HG03354 (cell line): ENCODE data around the gene KRTAP10-9.
"Not testable (repeated sequence)": the region's sequence is repeated elsewhere in the genome, so short reads cannot be mapped to it uniquely, and the experiment has no call there.

ENCODE experiments used
- ATAC-seq: cut with Tn5 transposase; IDR thresholded peaks from one replicate; pipeline ENCODE4 v1.9.1; 2021; ENCODE audit warnings: mild to moderate bottlenecking; ENCODE audit not compliant: unreplicated experiment, poor library complexity, severe bottlenecking

KRTAP10-9 gene

DNA sequence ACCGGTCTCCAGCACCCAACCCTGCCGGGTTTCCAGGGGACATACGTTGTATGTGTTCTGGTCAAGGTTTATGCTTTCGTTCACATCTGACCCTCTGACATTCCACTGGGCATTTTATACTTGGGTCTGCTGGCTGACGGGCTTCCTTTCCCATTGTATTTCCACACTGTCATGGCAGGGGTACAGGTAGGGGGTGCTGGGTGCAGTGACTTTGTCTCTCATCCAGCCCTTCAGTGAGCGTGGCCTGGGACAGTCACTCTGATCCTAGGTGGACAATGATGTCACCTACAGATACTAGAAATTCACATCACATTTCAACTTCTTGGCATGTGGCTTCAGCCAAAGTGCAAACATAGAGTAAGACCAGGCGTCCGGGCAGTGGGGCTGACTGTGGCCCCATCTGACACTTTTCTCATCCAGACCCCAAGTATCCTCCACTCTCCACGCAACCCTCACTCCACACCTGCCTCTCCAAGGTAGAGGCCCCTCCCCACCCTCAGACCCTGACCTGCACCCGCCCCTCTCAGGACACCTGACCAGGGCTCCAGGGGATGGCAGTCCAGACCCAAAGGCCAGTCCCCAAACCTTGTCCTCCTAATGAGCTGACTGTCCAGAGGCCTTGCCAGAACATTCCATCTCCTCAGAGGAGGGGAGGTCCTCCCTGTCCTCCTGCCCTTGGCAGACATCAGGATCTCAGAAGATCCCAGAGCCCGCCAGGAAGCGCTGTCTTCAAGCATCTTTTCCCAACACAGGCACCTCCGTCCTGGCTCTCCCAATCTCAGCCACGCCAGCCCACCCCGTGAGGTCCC lies 9.5 kb downstream of the KRTAP10-9 start:
- no peak for ATAC-seq

DNA sequence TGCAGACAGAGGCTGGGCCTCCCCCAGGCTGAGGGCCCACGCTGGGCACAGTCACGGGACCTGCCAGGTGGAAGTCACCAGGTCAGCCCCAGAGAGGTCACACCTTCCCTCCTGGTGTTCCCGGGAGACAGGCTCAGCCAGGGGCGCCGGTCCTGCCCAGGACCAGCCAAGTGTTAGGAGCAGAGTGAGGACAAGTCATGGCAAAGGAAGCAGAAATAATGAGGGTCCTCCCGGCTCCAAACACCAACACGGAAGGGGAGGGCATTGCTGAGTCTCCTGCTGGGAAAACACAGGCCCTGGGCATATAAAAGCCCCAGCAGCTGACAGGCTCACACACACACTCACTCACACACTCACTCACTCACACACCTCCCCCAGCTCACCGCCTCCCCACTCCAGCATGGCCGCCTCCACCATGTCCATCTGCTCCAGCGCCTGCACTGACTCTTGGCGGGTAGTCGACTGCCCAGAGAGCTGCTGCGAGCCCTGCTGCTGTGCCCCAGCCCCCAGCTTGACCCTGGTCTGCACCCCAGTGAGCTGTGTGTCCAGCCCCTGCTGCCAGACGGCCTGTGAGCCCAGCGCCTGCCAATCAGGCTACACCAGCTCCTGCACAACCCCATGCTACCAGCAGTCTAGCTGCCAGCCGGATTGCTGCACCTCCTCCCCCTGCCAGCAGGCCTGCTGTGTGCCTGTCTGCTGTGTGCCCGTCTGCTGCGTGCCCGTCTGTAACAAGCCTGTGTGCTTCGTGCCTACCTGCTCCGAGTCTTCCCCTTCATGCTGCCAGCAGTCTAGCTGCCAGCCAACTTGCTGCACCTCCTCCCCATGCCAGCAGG lies 10.3 kb downstream of the KRTAP10-9 start, which contains the start of gene KRTAP10-10:
Gene KRTAP10-10 (plus strand): TSS at position 339 of the 833 bp plus-strand sequence. CDS start 62 bp downstream, at position 401.
- ATAC-seq = no peak

DNA sequence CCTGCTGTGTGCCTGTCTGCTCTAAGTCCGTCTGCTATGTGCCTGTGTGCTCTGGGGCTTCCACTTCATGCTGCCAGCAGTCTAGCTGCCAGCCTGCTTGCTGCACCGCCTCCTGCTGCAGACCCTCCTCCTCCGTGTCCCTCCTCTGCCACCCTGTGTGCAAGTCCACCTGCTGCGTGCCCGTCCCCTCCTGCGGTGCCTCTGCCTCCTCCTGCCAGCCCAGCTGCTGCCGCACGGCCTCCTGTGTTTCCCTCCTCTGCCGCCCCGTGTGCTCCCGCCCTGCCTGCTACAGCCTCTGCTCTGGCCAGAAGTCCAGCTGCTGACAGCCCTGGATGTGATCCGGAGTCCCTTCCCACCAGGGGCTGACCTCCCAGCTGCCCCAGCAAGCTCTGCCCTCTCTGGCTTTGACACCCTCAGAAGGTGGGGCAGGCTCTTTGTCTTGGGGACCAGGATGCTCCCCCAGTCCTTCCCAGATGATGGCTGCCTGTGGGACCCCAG lies 11.0 kb downstream of the KRTAP10-9 start:
- not testable (repeated sequence) for ATAC-seq

DNA sequence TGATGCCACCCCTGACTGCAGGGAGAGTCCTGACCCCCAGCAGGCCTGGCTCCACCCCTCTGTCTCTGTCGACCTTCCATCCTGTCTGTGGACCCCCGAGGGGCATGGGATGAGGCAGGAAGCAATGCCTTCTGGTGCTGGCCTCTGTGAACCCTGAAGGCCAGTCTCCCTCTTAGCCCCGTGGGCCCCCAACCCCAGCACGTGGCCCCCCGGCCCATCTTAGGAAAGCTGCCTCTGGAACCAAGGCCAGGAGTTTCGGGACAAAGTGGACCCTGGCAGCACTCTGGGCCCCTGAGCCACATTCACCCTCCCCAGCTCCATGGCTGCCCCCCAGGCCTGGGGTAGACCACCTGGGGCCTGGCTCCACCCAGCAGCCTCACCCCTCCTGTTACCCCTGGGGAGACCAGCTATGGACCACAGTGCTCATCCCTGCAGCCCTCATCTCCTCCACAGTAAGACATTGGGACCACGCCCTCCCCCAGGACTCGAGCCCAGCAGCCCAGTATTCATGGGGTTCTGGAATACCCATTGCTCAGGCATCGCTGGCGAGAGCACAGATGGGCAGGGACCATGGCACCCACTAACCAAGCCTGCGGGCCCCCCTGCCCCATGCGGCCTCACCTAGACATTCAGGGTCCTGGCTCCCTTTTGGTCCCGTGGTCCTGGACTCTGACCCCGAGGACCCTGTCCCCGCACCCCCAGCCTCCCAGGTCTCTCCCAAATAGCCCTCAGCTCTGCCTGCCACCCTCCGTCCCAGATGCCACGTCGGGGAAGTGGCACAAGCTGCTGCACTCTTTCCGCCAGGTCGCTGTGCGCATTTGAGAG lies 11.8 kb downstream of the KRTAP10-9 start:
- ATAC-seq = not testable (repeated sequence)

DNA sequence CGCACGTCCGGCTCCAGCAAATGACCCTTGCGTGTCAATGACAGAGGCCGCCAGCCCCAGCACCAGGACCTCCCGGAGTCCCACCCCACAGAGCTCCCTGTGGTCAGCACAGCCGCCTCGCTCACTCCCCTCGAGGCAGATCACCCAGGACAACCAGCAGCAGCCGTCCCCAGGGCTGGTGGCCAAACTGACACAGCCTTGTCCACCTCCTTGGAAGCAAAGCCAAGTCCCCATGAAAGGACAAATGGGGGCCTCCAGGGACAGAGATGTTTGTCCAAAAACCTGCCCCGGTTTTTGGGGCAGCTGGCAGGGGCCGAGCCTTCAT lies 12.4 kb downstream of the KRTAP10-9 start:
- no peak for ATAC-seq

DNA sequence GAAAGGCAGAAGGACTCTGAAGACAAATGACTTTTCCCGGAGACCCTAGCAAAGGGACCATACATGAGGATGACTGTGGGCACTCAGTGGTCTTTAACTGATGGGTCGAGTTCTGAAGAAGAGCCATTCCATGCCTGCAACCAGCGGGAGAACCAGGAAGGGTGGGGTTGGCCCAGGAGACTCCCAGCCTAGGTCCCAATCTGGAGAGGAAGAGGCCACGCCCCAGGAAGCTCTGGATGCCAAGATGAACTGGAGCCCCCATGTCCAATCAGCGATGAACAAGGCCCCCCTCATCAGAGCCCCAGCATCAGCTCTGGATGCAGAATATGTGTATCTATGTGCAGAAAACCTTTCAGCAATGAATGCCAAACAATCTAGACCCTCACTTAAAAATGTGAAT lies 13.9 kb downstream of the KRTAP10-9 start:
- no peak for ATAC-seq

DNA sequence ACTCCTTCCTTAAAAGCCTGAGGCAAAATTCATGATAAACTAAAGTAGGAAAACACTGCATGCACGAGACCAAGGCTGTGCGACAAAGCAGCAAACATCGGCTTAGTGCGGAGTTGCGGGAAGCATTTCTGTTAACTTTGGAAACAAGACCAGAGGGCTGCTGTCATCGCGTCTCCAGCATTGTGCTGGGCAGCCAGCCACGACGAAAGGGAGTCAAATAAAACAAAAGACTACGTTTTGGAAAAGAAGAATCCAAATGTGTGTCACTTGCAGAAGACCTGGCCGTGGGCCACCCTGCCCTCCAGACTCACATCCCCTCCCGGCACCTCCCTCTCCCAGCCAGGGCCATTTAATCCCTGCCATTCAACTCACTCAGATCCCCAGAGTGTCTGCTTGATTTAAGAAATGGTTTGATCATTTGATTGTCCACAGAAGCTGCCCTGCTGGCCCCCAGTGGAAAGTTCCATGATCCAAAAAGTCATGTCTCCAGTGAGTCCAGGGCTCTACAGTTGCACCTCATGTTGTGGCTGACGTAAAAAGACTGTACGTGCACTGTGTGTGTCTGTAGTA lies 16.9 kb downstream of the KRTAP10-9 start:
- ATAC-seq = no peak

DNA sequence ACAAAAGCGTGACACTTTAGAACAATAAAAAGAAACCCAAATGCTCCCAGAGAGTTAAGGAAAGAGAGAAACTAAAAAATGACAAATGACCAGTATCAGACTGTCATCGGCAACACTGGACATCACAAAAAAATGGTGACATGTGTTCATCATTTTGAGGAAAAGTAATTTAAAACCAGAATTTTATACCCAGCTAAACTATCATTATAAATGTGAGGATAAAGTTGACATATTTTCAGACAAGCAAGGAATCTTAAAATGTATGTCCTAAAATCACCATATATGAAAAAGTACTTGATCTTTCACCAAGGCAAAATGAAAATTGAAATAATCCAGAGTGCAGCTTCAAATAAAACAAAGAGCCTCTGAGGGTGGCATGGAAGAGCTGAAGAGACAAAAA lies 18.0 kb downstream of the KRTAP10-9 start:
- ATAC-seq = no peak

DNA sequence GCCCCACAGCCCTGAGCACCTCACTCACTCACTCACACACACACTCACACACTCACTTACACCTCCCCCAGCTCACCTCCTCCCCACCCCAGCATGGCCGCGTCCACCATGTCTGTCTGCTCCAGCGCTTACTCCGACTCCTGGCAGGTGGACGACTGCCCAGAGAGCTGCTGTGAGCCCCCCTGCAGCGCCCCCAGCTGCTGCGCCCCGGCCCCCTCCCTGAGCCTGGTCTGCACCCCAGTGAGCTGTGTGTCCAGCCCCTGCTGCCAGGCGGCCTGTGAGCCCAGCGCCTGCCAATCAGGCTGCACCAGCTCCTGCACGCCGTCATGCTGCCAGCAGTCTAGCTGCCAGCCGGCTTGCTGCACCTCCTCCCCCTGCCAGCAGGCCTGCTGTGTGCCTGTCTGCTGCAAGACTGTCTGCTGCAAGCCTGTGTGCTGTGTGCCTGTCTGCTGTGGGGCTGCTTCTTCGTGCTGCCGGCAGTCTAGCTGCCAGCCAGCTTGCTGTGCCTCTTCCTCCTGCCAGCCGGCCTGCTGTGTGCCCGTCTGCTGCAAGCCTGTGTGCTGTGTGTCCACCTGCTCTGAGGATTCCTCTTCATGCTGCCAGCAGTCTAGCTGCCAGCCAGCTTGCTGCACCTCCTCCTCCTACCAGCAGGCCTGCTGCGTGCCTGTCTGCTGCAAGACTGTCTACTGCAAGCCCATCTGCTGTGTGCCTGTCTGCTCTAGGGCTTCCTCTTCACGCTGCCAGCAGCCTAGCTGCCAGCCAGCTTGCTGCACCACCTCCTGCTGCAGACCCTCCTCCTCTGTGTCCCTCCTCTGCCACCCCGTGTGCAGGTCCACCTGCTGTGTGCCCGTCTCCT lies 19.7 kb downstream of the KRTAP10-9 start, which contains the start of gene KRTAP10-11:
Gene KRTAP10-11 (plus strand): TSS at position 49 of the 856 bp plus-strand sequence. CDS start 45 bp downstream, at position 94.
- not testable (repeated sequence) for ATAC-seq

DNA sequence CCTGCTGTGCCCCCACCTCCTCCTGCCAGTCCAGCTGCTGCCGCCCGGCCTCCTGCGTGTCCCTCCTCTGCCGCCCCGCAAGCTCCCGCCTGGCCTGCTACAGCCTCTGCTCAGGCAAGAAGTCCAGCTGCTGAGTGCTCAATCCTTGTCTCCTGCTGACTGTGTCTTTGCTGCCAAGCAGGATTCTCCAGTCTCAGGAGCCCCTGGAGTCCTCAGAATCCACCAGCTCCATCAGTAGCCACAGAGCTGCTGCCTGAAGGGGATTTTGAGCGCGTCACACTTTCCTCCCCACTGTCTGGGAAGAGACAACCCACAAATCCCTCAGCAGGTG lies 20.3 kb downstream of the KRTAP10-9 start:
- ATAC-seq = no peak

DNA sequence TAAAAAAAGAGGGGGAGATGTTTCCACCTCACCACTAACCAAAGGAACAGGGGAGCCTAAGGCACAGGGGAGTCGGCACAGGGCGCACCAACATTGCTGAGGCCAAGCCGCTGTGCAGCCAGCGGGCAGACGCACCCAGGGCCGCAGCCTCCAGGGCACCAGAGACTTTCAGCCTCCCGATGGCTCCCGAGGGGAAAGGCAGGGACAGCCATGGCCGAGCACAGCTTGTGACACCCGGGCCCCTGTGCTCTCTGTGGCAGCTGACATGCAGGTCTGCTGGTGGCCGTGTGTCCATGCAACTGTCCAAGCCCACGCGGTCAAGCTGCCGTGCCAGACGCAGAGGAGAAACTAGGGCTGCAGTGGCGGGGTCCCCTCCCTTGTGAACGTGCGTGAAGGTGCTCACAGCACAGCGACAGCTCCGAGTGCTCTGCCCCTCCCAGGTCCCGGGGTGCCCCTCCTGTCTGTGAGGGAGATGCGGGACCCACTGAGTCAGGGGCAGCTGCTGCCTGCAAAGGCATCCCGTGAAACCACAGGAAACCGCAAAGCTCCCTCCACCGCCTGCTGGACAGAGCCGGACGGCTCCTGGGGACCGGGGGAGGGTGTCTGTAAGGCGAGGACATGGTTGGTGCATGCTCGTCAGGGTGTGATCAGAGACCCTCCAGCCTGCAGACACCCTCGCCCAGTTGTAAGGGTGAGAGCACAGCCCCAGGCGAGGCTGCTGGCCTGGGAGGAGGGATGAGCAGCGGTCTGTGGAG lies 21.8 kb downstream of the KRTAP10-9 start:
- no peak for ATAC-seq

DNA sequence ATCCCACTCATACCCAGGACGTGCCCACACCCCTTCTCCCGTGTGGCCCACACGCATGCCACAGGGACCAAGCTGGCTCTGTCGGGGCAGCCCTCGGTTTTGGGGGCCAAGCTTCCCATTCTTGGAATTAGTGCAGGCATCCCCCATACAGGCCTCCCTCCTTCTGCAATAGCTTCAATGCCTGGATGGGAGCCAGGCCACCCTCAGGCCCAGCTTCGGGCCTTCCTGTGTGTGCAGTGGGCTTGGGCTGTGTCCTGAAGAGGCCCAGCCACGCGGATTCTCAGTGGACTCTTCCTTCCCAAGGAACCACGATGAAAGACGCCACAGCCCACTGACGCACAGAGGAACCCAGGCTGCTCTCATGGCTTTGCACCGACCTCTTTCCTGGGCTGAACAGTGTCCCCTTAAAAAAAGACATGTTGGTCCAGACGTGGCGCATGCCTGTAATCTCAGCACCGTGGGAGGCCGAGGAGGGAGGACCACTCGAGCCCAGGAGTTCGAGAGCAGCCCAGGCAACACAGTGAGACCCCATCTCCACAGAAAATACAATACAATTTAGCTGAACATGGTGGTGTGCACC lies 22.7 kb downstream of the KRTAP10-9 start:
- ATAC-seq = no peak

DNA sequence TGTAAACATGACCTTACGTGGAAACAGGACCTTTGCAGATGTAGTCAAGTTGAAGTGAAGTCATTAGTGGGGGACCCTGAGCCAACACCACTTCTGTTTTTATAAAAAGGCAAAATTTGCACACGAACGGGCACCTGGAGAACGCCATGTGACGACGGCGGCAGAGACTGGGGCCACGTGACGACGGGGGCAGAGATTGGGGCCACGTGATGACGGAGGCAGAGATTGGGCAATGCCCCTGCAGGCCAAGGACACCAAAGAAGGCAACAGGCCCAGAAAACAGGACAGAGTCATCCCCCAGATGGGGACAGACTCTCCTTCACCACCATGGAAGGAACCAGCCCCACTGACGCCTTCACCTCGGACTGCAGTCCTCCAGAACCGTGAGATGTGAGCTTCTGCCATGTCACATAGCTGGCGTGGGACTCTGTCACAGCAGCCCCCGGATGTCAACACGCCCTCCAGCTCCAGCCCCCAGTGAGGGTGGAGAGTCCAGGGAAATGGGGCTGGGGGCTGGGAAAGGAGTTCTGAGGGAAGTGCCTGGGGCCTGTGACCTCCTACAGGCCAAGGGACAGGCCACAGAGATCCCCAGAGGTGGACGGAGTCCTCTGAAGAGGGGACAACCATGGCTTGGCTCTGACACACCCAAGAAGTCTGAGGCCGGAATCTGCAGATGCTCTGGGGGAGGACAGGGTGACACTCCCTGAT lies 23.5 kb downstream of the KRTAP10-9 start:
- no peak for ATAC-seq

DNA sequence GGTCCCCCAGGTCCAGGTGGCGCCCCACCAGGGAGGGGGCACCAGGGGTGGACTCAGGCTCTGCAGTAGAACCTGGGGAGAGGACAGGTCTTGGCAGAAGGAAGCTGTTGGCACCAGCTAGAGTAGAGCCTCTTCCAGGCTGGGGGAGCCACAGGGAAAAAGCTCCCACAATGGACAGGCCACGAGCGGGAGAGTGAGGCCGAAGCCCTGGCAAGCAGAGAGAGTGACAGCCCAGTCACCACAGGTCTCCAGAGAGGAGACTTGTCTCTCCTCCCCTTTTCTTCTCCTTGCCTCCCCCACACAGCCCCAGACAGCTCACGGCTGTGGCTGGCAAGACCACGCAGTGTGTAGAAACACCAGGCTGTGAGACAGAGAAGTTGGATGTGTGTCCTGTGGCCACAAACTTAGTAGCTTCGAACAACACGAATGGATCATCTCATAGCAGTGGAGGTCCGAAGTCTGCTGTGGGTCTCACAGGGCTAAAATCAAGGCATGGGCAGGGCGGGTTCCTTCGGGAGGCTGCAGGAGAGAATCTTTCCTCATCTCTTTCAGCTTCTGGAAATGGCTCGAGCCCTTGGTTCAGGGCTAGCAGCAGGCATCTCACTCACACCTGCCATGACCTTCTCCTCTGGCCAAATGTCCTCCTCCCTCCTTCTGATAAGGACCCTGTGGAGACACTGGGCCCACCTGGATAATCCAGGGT lies 24.2 kb downstream of the KRTAP10-9 start:
- ATAC-seq = no peak

DNA sequence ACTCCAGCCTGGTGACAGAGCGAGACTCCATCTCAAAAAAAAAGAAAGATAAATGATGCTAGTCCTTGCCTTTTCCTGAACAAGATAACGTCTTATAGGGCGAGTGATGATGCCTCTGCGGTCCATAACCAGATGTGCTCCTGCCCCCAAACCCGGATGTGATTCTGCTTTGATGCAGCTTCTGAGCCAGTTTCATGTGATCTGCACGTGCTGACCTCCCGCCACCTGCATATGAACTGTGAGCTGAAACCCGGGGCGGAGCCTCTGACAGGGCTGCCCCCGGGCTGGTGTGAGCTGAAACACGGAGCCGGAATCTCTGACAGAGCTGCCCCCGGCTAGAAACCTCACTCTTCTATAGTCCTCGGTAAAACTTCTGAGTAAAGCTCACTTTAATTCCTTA lies 26.2 kb downstream of the KRTAP10-9 start:
- ATAC-seq = no peak
